ENCODE results near the gene AFTPH.

Gene AFTPH

GRCh38 chr2:64548761-64549160 is 24.6 kb downstream of the AFTPH start:
- TF ChIP-seq, protein P1, sequence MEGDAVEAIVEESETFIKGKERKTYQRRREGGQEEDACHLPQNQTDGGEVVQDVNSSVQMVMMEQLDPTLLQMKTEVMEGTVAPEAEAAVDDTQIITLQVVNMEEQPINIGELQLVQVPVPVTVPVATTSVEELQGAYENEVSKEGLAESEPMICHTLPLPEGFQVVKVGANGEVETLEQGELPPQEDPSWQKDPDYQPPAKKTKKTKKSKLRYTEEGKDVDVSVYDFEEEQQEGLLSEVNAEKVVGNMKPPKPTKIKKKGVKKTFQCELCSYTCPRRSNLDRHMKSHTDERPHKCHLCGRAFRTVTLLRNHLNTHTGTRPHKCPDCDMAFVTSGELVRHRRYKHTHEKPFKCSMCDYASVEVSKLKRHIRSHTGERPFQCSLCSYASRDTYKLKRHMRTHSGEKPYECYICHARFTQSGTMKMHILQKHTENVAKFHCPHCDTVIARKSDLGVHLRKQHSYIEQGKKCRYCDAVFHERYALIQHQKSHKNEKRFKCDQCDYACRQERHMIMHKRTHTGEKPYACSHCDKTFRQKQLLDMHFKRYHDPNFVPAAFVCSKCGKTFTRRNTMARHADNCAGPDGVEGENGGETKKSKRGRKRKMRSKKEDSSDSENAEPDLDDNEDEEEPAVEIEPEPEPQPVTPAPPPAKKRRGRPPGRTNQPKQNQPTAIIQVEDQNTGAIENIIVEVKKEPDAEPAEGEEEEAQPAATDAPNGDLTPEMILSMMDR (IDR thresholded peaks at IDR 0.05; ENCODE audit: low read depth, low read length, missing control alignments) = no peak
- H3K4me3 ChIP-seq (replicated peaks; ENCODE audit: low read depth, low read length) = no peak overlapping the region

DNA sequence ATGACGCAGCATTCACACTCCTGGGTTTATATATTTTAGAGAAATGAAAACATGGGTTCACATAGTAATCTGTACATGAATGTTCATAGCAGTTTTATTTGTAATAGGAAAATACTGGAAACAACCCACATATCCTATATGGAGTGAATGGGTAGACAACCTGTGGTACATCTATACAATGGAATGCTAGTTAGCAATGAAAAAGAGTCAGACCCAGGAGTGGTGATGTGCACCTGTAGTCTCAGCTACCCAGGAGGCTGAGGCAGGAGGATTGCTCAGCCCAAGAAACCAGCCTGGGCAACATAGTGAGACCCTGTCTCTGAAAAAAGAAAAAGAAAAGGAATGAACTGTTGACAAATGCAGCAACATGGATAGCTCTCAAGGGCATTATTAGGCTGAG is 25.9 kb downstream of the AFTPH start:
- no peak overlapping the region for H3K4me3 ChIP-seq (replicated peaks; ENCODE audit: low read depth, low read length)
- TF ChIP-seq, protein P1 (IDR thresholded peaks at IDR 0.05; ENCODE audit: low read depth, low read length, missing control alignments) = no peak
- DNase-seq (ENCODE audit: extremely low read depth, low read depth) = no peak

More at GRCh38 chr2:64548761-64549160, 24.6 kb downstream of the AFTPH start:
- DNase-seq (ENCODE audit: extremely low read depth, low read depth) = no peak

- TF ChIP-seq, protein P1 (IDR thresholded peaks at IDR 0.05; ENCODE audit: low read depth, low read length, missing control alignments) = no peak
- H3K4me3 ChIP-seq (replicated peaks; ENCODE audit: low read depth, low read length) = no peak overlapping the region
- no peak for DNase-seq (ENCODE audit: extremely low read depth, low read depth)
These were observed 27.7 kb downstream of the AFTPH start for GRCh38 chr2:64551851-64552250.

GRCh38 chr2:64554117-64554516 is 30.0 kb downstream of the AFTPH start:
- TF ChIP-seq, protein P1 (IDR thresholded peaks at IDR 0.05; ENCODE audit: low read depth, low read length, missing control alignments) = no peak
- DNase-seq (ENCODE audit: extremely low read depth, low read depth) = no peak
- no peak overlapping the region for H3K4me3 ChIP-seq (replicated peaks; ENCODE audit: low read depth, low read length)

GRCh38 chr2:64558445-64559081 is 34.4 kb downstream of the AFTPH start:
- H3K4me3 ChIP-seq (replicated peaks; ENCODE audit: low read depth, low read length) = no peak overlapping the region
- DNase-seq (ENCODE audit: extremely low read depth, low read depth) = no peak
- TF ChIP-seq, protein P1 (IDR thresholded peaks at IDR 0.05; ENCODE audit: low read depth, low read length, missing control alignments) = no peak

- DNase-seq (ENCODE audit: extremely low read depth, low read depth) = no peak
- TF ChIP-seq, protein P1 (IDR thresholded peaks at IDR 0.05; ENCODE audit: low read depth, low read length, missing control alignments) = no peak
- H3K4me3 ChIP-seq (replicated peaks; ENCODE audit: low read depth, low read length) = no peak overlapping the region
These were observed 38.1 kb downstream of the AFTPH start for GRCh38 chr2:64562148-64562784.
